DMS114 treated with DMSO at 0.1 percent for 48 hours (cell line): Measurements from ENCODE around the gene AACS.

Experiments used
- DNase-seq: peaks from one replicate; lab custom pipeline; 2025; ENCODE audit not compliant: unreplicated experiment; lab: John Stamatoyannopoulos, UW

The AACS gene

GRCh38 chr12:125183187-125184067 is 118.2 kb downstream of the AACS start:
- DNase-seq = peak; percentile 59

- DNase-seq = no peak
Observed at GRCh38 chr12:125184213-125184967, 119.2 kb downstream of the AACS start.

GRCh38 chr12:125185311-125185739 is 120.1 kb downstream of the AACS start:
- no peak for DNase-seq

- peak; percentile 73 for DNase-seq
Observed at GRCh38 chr12:125185740-125186470, 120.7 kb downstream of the AACS start, which contains the start of gene TMEM132B. TMEM132B (plus strand) TSS chr12:125186386.

DNA sequence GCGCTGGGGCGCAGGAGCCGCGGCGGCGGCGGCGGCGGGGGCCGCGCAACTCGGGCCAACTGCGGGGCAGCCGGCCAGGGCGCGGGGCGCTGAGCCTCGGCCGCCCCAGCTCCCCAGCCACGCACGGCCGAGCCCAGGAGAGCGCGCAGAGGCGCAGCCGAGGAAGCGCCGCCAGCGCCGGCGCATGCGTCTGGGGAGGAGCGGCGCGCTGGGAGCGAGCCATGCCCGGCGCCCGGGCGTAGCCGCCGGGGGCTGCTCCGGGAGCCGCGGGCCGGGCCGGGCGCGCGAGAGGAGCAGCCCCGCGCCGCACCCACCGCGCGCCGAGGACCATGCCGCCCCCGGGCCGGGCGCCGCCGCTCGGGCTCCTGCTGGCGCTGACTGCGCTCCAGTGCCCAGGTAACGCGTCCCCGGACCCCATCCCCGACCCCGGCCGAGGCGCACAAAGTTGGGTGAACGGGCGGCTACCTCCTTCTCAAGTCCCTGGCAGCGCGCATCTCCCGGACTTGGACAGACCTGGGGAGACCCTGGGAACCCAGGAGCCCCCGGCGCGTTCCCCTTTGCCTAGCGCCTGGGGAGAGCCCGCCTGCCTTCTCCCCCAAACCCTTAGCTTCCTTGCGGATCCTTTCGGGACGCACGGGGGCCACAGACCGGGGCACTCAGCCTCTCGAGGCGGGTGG is 121.4 kb downstream of the AACS start:
- no peak for DNase-seq

GRCh38 chr12:125187148-125187745 is 122.0 kb downstream of the AACS start:
- DNase-seq = no peak

DNA sequence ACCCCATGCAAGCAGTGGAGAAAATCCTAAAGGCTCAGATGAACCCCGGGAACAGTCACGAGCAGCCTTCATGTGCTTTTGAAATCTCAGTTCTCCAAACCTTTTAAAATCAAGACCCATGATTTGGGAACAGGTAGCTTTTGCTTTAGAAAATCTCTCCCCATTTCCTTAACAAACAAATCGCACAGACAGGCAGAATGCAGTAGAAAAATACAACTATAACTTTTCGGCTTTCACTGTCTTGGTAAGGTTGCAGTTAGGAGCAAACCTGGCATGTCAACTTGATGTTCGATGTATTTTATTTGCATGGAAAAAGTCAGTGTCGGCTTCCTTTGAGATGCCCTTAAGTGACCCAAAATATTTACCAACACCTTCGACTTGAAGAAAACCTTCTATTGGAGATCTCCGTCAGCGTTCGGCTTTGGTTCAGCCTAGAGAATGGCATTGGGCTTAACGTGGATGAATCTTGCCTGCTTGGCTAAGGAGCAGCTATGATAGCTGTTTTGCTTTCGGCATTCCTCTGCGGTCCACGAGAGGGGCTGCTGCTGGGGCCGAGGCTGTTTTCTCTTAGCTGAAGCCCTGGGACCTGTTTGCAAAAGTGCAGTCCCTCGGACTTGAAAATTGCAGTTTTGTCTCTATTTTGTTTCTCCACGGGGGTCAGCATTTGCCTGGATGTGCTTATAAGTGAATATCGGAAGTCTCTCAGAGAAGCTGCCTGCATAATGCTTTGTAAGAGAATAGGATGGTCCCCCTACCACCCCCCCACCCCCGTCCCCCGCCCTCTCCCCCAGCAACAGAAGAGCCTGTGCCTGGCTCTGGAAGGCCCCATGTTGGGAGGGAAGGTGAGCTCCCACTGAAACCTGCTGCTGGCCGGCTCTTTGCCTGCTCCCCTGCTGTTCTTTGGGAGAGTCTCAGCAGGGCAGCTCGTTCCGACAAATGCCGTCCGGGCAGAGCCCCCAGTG is 122.8 kb downstream of the AACS start:
- no peak for DNase-seq

GRCh38 chr12:125189015-125189414 is 123.8 kb downstream of the AACS start:
- DNase-seq = no peak

DNA sequence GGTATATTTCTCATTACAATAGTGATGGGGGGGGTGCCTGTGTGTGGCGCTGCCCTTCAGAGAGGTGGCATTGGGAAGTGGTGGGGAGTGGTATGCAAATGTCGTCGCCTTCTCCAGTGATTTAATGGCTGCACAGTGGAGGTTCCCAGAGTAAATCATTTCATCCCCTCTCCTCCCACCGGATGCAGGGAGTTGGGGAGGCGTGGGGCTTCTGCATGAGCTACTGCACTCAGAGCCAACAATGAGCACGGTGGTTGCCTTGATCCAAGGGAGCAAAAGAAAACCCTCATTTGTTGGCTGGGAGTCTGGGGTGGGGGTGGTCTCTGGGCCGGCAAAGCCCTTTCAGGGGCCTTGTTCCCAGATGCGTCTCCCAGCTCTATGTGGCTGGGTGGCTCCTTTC is 124.3 kb downstream of the AACS start:
- DNase-seq = no peak

DNA sequence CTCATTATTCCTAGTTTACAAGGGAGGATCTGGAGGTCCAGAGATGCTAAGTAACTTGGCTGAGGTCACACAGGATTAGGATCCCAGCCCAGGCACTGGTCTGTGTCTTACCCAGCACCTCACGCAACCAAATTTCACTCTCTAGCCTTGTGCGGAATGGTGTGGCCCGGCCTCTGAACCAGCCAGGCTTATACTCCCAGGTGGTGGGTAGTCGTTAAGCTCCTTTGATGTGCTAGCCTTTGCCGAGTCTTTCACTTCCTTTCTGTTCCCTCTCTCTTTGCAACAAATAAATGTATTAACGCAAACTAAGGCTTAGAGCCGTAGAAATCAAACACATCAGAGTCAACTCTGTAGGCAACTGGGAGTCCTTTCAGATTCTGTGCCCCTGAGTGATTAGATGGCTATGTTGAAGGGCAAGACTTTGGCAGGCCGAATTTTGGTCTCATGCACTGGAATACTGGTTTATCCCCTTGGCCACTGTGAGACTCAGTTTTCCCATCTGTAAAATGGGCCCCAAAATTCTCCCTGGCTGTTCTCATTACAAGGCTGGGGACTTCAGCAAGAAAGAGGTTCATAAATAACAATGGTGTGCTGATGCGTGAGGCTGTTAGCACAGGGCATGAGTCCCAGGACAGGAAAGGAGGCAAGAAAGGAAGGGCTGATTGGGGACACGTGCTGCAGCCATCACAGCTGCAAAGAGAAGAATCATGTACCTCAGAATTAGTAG is 126.3 kb downstream of the AACS start:
- DNase-seq = no peak

DNA sequence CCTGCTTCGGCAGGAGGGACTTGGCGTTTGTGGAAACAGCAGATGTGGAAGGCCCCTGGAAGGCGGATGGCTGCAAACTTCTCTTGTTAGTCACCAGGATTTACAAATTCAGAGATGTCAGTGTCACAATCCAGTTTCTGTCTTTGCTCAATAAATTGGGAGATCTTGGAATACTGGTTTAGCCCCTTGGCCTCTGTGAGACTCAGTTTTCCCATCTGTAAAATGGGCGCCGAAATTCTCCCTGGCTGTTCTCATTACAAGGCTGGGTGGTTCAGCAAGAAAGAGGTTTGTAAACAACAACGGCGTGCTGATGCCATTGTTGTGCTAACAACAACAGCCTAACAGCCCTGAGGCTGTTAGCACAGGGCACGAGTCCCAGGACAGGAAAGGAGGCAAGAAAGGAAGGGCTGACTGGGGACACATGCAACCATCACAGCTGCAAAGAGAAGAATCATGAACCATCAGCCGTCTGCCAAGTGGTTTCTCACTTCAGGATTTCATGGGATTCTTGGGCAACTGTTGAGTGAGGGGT is 127.5 kb downstream of the AACS start:
- DNase-seq = no peak
